ENCODE data around the gene SIK2. TPM values are rescaled to one million over a fixed set of nuclear protein-coding genes. Genes with fewer than 3 reads are reported as not detected.
"Not testable (repeated sequence)": the region's sequence is repeated elsewhere in the genome, so short reads cannot be mapped to it uniquely, and the experiment has no call there.

Gene SIK2
- total RNA-seq, 1 experiment from 2014 or later: 13.0 TPM

DNA sequence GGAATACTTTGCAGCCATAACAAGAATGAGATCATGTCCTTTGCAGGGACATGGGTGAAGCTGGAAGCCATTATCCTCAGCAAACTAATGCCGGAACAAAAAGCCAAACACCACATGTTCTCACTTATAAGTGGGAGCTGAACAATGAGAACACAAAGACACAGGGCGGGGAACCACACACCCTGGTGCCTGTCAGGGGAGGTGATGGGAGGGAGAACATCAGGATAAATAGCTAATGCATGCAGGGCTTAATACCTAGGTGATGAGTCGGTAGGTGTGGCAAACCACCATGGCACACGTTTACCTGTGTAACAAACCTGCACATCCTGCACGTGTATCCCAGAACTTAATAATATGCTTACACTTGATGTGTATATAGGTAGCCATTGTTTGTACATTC lies 49.1 kb downstream of the SIK2 start:
- CTCF ChIA-PET: interaction anchor here (1.0 kb wide), 1 partner anchor 126 kb away, joined by 3 read pairs; no protein-coding TSS in a partner anchor
- POLR2A ChIA-PET; H3K36me3 ChIP-seq (ENCODE audit: control insufficient read depth in 1 of 2, insufficient read depth in 2 of 2, low read length in 2 of 2); H3K9me3 ChIP-seq (ENCODE audit: control insufficient read depth in 1 of 2, insufficient read depth in 1 of 2, low read depth in 1 of 2, low read length in 2 of 2); H3K4me3 ChIP-seq (replicated peaks in 1 of 2; ENCODE audit: low read depth in 1 of 2, low read length in 2 of 2); H3K79me2 ChIP-seq (ENCODE audit: insufficient read depth, low read length); H3K27ac ChIP-seq (ENCODE audit: low read depth, low read length); H3K27me3 ChIP-seq (ENCODE audit: insufficient read depth, low read length); RAD21 ChIA-PET (ENCODE audit: low non-redundant PET in 1 of 2, low total read pairs in 2 of 2, uncharacterized antibody in 2 of 2, unreplicated experiment in 2 of 2); intact Hi-C loops (cut with micrococcal nuclease); BruUV-seq (replicated peaks); H4K20me1 ChIP-seq (ENCODE audit: insufficient read depth); H3K9me2 ChIP-seq (ENCODE audit: insufficient read depth); H2AFZ ChIP-seq (ENCODE audit: low read depth, low read length, poor library complexity, severe bottlenecking): not testable (repeated sequence)
- TF ChIP-seq JUND (IDR thresholded peaks at IDR 0.05) (peak; percentile 47; the same call in 1 of the 2 replicates), CBX3 (IDR thresholded peaks at IDR 0.05; ENCODE audit: low read depth) (0 out of 2 replicates have a peak, but pooled peaks have one; percentile 27), MAX (IDR thresholded peaks at IDR 0.05) (peak; percentile 78), SP1 (IDR thresholded peaks at IDR 0.05; ENCODE audit: low read depth) (0 out of 2 replicates have a peak, but pooled peaks have one; percentile 34), FOSL1 (IDR thresholded peaks at IDR 0.05; ENCODE audit: low read depth) (0 out of 2 replicates have a peak, but pooled peaks have one; percentile 51)
- peak; percentile 99 for ATAC-seq
- peaks cover 13 to 23% of the 10 kb centered on the region in 2 experiments for H3K4me1 ChIP-seq (ENCODE audit: control insufficient read depth in 1 of 2, insufficient read depth in 2 of 2, low read length in 2 of 2)
- peak overlapping the region; percentile 60 for H3K4me2 ChIP-seq (ENCODE audit: low read length)
- peak; percentile 72 for DNase-seq (ENCODE audit: low read depth, low spot score)
- H3K9ac ChIP-seq (ENCODE audit: low read length): peak overlapping the region; percentile 23; the same call in 1 of the 2 replicates

- BruUV-seq (replicated peaks): no TSS peak
- H3K27ac ChIP-seq (ENCODE audit: low read depth, low read length): no peak overlapping the region
- H3K9ac ChIP-seq (ENCODE audit: low read length): no peak overlapping the region
- H3K4me2 ChIP-seq (ENCODE audit: low read length): no peak overlapping the region
- no peak overlapping the region for H2AFZ ChIP-seq (ENCODE audit: low read depth, low read length, poor library complexity, severe bottlenecking)
- no peaks in the 10 kb centered on the region for H4K20me1 ChIP-seq (ENCODE audit: insufficient read depth)
- H3K9me2 ChIP-seq (ENCODE audit: insufficient read depth): no peaks in the 10 kb centered on the region
- no peaks in the 10 kb centered on the region for H3K36me3 ChIP-seq (ENCODE audit: control insufficient read depth in 1 of 2, insufficient read depth in 2 of 2, low read length in 2 of 2)
- ChIA-PET RAD21 (ENCODE audit: low non-redundant PET in 1 of 2, low total read pairs in 2 of 2, uncharacterized antibody in 2 of 2, unreplicated experiment in 2 of 2) (no interaction called here), CTCF (no interaction called here), POLR2A (no interaction called here)
- H3K4me1 ChIP-seq (ENCODE audit: control insufficient read depth in 1 of 2, insufficient read depth in 2 of 2, low read length in 2 of 2): peaks cover 13 to 23% of the 10 kb centered on the region in 2 experiments
- H3K9me3 ChIP-seq (ENCODE audit: control insufficient read depth in 1 of 2, insufficient read depth in 1 of 2, low read depth in 1 of 2, low read length in 2 of 2): no peaks in the 10 kb centered on the region
- H3K79me2 ChIP-seq (ENCODE audit: insufficient read depth, low read length): no peaks in the 10 kb centered on the region
- no peak for DNase-seq (ENCODE audit: low read depth, low spot score)
- H3K4me3 ChIP-seq (replicated peaks in 1 of 2; ENCODE audit: low read depth in 1 of 2, low read length in 2 of 2): no peak overlapping the region
- no peak for ATAC-seq
- intact Hi-C loops (cut with micrococcal nuclease): no loop called here
- no peaks in the 10 kb centered on the region for H3K27me3 ChIP-seq (ENCODE audit: insufficient read depth, low read length)
- TF ChIP-seq POLR2A (IDR thresholded peaks at IDR 0.05; ENCODE audit: borderline replicate concordance, extremely low read depth, insufficient read depth, insufficient read length) (no peak), ZNF274 (IDR thresholded peaks at IDR 0.05; ENCODE audit: low read depth, low read length) (no peak), EZH2 (IDR thresholded peaks at IDR 0.05) (no peak), EZH2phosphoT487 (IDR thresholded peaks at IDR 0.05; ENCODE audit: borderline replicate concordance) (no peak), CEBPB (IDR thresholded peaks at IDR 0.05; ENCODE audit: low read depth) (no peak), JUND (IDR thresholded peaks at IDR 0.05) (no peak), YY1 (IDR thresholded peaks at IDR 0.05; ENCODE audit: extremely low read depth, insufficient replicate concordance, low read depth, low read length) (no peak), FOSL1 (IDR thresholded peaks at IDR 0.05; ENCODE audit: low read depth) (no peak), CTCF (IDR thresholded peaks at IDR 0.05 in 2 of 3, conservative IDR thresholded peaks at IDR 0.05 in 1 of 3; ENCODE audit: borderline replicate concordance in 1 of 3, insufficient read depth in 1 of 3, low read depth in 2 of 3, low read length in 2 of 3) (no peak), MAX (IDR thresholded peaks at IDR 0.05) (no peak), RAD21 (IDR thresholded peaks at IDR 0.05; ENCODE audit: low read depth) (no peak), ATF3 (IDR thresholded peaks at IDR 0.05) (no peak)
- TF ChIP-seq, protein P1, sequence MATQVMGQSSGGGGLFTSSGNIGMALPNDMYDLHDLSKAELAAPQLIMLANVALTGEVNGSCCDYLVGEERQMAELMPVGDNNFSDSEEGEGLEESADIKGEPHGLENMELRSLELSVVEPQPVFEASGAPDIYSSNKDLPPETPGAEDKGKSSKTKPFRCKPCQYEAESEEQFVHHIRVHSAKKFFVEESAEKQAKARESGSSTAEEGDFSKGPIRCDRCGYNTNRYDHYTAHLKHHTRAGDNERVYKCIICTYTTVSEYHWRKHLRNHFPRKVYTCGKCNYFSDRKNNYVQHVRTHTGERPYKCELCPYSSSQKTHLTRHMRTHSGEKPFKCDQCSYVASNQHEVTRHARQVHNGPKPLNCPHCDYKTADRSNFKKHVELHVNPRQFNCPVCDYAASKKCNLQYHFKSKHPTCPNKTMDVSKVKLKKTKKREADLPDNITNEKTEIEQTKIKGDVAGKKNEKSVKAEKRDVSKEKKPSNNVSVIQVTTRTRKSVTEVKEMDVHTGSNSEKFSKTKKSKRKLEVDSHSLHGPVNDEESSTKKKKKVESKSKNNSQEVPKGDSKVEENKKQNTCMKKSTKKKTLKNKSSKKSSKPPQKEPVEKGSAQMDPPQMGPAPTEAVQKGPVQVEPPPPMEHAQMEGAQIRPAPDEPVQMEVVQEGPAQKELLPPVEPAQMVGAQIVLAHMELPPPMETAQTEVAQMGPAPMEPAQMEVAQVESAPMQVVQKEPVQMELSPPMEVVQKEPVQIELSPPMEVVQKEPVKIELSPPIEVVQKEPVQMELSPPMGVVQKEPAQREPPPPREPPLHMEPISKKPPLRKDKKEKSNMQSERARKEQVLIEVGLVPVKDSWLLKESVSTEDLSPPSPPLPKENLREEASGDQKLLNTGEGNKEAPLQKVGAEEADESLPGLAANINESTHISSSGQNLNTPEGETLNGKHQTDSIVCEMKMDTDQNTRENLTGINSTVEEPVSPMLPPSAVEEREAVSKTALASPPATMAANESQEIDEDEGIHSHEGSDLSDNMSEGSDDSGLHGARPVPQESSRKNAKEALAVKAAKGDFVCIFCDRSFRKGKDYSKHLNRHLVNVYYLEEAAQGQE (IDR thresholded peaks at IDR 0.05; ENCODE audit: low read depth): no peak
Measured at GRCh38 chr11:111652184-111652583, 49.9 kb downstream of the SIK2 start.

All from HCT116 (cell line).